C4-2B (cell line): ENCODE results near the gene ATP2A3.

Experiments used
- H3K27ac ChIP-seq: fragments of 450-650 bp; 2 replicates; pipeline ENCODE4 v1.5.1; 2017
- ZFX ChIP-seq: fragments of 450-650 bp; IDR thresholded peaks from 2 replicates; pipeline ENCODE4 v1.6.1; 2017
- TF ChIP-seq, protein P1 (sequence below): fragments of 450-650 bp; conservative IDR thresholded peaks from 2 replicates; pipeline ENCODE4 v1.5.1; 2017; ENCODE audit warnings: mild to moderate bottlenecking

Gene ATP2A3

GRCh38 chr17:3924512-3925350 is 39.5 kb downstream of the ATP2A3 start:
- TF ChIP-seq, protein P1, sequence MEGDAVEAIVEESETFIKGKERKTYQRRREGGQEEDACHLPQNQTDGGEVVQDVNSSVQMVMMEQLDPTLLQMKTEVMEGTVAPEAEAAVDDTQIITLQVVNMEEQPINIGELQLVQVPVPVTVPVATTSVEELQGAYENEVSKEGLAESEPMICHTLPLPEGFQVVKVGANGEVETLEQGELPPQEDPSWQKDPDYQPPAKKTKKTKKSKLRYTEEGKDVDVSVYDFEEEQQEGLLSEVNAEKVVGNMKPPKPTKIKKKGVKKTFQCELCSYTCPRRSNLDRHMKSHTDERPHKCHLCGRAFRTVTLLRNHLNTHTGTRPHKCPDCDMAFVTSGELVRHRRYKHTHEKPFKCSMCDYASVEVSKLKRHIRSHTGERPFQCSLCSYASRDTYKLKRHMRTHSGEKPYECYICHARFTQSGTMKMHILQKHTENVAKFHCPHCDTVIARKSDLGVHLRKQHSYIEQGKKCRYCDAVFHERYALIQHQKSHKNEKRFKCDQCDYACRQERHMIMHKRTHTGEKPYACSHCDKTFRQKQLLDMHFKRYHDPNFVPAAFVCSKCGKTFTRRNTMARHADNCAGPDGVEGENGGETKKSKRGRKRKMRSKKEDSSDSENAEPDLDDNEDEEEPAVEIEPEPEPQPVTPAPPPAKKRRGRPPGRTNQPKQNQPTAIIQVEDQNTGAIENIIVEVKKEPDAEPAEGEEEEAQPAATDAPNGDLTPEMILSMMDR, result no peak
- no peak for TF ChIP-seq ZFX
- no peak overlapping the region for H3K27ac ChIP-seq

GRCh38 chr17:3923466-3924190 is 40.6 kb downstream of the ATP2A3 start:
- TF ChIP-seq, protein P1, result no peak
- TF ChIP-seq ZFX, result no peak
- no peak overlapping the region for H3K27ac ChIP-seq

DNA sequence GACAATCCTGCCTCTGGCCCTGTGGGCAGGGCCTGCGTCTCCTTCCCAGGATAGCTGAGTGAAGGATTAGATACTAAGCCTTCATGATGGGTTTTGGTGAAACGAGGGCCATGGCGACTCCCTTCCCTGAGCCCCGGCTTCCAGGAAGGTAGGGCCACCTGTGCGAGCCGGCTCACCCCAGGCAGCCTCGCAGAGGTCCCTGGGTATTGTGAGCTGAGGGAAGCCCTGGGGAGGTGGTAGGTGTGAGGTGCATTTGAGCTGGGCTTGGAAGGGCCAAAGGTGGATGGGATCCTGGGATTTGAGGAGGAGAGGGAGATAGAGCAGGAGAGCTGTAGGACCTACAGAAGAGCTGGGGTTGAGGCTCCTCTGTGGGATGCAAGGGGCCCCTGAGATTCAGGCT is 41.5 kb downstream of the ATP2A3 start:
- TF ChIP-seq, protein P1, result no peak
- no peak for TF ChIP-seq ZFX
- no peak overlapping the region for H3K27ac ChIP-seq

DNA sequence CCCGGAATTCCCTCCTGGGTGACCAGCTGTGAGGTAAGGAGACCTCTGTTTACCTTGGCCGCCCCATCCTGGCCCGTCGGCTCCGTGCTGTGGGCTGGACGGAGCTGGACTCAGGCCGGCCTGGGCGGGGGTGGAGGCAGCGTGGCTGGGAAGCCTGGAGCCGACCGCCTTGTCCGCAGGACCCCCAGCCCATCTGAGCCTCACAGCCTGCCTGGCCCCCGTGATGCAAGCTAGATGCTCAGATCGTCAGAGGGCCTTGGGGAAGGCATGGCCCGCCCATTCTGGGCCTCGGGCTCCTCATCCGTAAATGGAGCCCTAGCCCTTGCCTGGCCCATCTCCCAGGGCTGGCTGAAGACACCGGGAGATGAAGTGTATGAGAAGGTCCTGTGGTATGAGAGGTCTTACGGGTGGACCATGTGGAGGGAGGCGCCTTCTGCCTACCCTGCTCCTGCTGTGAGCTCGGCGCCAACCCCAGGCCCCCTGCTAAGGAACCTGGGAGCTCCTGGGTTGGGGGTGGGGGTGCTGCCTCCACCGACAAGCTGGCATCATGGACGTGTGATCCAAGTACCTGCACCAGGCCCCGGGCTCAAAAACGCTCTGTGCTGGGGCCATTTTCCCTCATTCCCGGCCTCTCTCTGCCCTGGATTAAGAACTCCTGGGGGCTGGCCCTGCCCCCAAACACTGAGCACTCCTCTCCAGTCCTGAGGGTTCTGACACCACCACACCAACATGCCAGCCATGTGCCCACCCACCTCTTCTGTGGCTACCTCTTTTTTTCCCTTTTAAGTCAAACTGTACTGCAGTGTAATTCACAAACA is 42.5 kb downstream of the ATP2A3 start:
- no peak for TF ChIP-seq ZFX
- TF ChIP-seq, protein P1, result no peak
- no peak overlapping the region for H3K27ac ChIP-seq

DNA sequence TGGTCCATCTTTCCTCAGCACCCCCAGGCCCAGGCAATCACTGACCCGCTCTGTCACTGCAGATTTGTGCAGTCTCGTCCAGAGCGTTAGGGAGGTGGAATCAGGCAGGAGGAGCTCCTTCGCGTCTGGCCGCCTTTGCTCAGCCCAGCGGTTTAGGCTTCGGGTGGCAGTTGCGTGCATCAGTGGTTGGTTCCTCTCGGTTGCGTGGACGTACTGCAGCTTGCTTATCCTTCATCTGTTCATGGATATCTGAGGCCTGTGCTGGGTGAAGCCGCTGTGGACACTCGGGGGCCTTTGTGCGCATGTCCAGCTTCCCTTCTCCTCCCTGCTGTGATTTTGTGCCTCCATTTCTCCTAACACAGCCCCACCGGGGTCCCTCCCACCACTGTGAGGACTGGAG is 43.2 kb downstream of the ATP2A3 start:
- no peak overlapping the region for H3K27ac ChIP-seq
- TF ChIP-seq, protein P1, result no peak
- TF ChIP-seq ZFX, result no peak

DNA sequence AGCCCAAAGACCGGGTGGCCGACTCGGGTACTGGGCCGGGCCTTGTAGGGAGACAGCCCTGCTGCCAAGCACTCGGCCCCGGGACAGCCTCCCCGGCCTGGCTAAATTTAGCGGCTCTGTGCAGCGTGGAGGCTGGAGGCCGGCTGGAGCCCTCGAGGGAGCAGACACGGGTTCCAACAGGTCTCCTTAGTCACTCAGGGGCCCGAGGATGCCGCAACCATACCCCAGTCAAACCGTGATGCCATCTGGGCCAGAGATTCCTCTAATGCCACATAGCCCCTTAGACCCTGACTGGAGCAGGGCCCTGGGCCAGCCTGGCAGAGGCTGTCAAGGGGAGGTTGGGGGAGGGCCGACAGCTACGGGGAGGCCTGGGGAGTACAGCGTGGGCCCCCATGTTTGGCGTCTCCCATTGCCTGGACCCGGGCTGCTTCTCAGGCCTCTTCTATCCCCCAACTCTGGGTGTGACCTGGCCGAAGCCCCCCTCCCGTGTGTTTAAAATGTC is 45.1 kb downstream of the ATP2A3 start:
- H3K27ac ChIP-seq, result no peak overlapping the region
- no peak for TF ChIP-seq ZFX
- TF ChIP-seq, protein P1, result no peak
